DND-41 (cell line): Measurements from ENCODE around the gene VPS18.

Experiments used
- ATAC-seq: fragments of 200-7000 bp; cut with Tn5 transposase; 3 replicates; pipeline ENCODE4 v1.9.1; 2021; ENCODE audit warnings: low read depth; ENCODE audit not compliant: insufficient read depth
- DNase-seq: peaks from one replicate; pipeline ENCODE4 v3.0.0-alpha.2; 2020
- H2AFZ ChIP-seq: 2 replicates; pipeline ENCODE4 v1.6.0; 2012; ENCODE audit warnings: low read depth, low read length
- H3K27ac ChIP-seq: 2 replicates; pipeline ENCODE4 v1.5.1; 2012; ENCODE audit warnings: low read length, inconsistent platforms
- H3K27me3 ChIP-seq: fragments of 200-600 bp; sonication (generic); 2 replicates; pipeline ENCODE4 v1.6.0; 2012; ENCODE audit warnings: low read length, mild to moderate bottlenecking, inconsistent platforms; ENCODE audit not compliant: insufficient read depth, poor library complexity
- H3K36me3 ChIP-seq: 2 replicates; pipeline ENCODE4 v1.5.1; 2012; ENCODE audit warnings: low read length, inconsistent platforms; ENCODE audit not compliant: insufficient read depth
- H3K4me1 ChIP-seq: 2 replicates; pipeline ENCODE4 v1.5.1; 2012; ENCODE audit warnings: mild to moderate bottlenecking, low read length; ENCODE audit not compliant: insufficient read depth
- H3K4me2 ChIP-seq: 2 replicates; pipeline ENCODE4 v1.6.0; 2012; ENCODE audit warnings: mild to moderate bottlenecking, moderate library complexity, low read length, inconsistent platforms; ENCODE audit not compliant: insufficient read depth
- H3K4me3 ChIP-seq, 2 experiments: fragments of 200-600 bp in 1 of 2; shearing (Covaris generic) in 1 of 2; 2 replicates each; pipeline ENCODE4 v1.5.1; 2012 to 2016; ENCODE audit warnings: inconsistent platforms in 2 of 2, low read length in 2 of 2, mild to moderate bottlenecking in 2 of 2, low read depth in 1 of 2, moderate library complexity in 1 of 2
- H3K79me2 ChIP-seq: 2 replicates; pipeline ENCODE4 v1.6.0; 2012; ENCODE audit warnings: low read length, inconsistent platforms; ENCODE audit not compliant: insufficient read depth
- H3K9ac ChIP-seq: 2 replicates; pipeline ENCODE4 v1.6.0; 2012; ENCODE audit warnings: low read depth, mild to moderate bottlenecking, inconsistent platforms, low read length, moderate library complexity
- H3K9me3 ChIP-seq: 2 replicates; pipeline ENCODE4 v1.5.1; 2012; ENCODE audit warnings: low read length, moderate library complexity, mild to moderate bottlenecking, inconsistent platforms; ENCODE audit not compliant: insufficient read depth, severe bottlenecking
- H4K20me1 ChIP-seq: 2 replicates; pipeline ENCODE4 v1.6.0; 2012; ENCODE audit warnings: low read length; ENCODE audit not compliant: insufficient read depth
- CTCF ChIP-seq: IDR thresholded peaks from 2 replicates; pipeline ENCODE4 v1.5.1; 2012; ENCODE audit warnings: borderline replicate concordance, low read length, moderate library complexity, mild to moderate bottlenecking; ENCODE audit not compliant: poor library complexity, severe bottlenecking; ENCODE audit errors: extremely low read depth
- EZH2 ChIP-seq: IDR thresholded peaks from 3 replicates; pipeline ENCODE4 v1.6.1; 2012; ENCODE audit warnings: borderline replicate concordance, low read depth, mild to moderate bottlenecking, moderate library complexity, low read length, inconsistent platforms; ENCODE audit not compliant: severe bottlenecking

VPS18 gene

DNA sequence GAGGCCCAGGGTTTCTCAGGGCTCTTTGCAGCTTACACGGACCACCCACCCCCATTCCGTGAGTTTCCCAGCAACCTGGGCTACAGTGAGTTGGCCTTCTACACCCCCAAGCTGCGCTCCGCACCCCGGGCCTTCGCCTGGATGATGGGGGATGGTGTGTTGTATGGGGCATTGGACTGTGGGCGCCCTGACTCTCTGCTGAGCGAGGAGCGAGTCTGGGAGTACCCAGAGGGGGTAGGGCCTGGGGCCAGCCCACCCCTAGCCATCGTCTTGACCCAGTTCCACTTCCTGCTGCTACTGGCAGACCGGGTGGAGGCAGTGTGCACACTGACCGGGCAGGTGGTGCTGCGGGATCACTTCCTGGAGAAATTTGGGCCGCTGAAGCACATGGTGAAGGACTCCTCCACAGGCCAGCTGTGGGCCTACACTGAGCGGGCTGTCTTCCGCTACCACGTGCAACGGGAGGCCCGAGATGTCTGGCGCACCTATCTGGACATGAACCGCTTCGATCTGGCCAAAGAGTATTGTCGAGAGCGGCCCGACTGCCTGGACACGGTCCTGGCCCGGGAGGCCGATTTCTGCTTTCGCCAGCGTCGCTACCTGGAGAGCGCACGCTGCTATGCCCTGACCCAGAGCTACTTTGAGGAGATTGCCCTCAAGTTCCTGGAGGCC is 5.4 kb downstream of the VPS18 start:
- peaks cover 33% of the 10 kb centered on the region for H4K20me1 ChIP-seq
- H3K27me3 ChIP-seq, result no peaks in the 10 kb centered on the region
- H3K27ac ChIP-seq, result no peak overlapping the region
- peaks cover 56% of the 10 kb centered on the region for H3K36me3 ChIP-seq
- TF ChIP-seq CTCF (no peak), EZH2 (no peak)
- peaks cover 21% of the 10 kb centered on the region for H3K79me2 ChIP-seq
- no peak overlapping the region for H3K4me2 ChIP-seq
- H3K9me3 ChIP-seq, result no peaks in the 10 kb centered on the region
- no peak overlapping the region for H2AFZ ChIP-seq
- no peak for DNase-seq
- H3K4me3 ChIP-seq, result no peak overlapping the region
- peaks cover 24% of the 10 kb centered on the region for H3K4me1 ChIP-seq
- no peak for ATAC-seq
- no peak overlapping the region for H3K9ac ChIP-seq

DNA sequence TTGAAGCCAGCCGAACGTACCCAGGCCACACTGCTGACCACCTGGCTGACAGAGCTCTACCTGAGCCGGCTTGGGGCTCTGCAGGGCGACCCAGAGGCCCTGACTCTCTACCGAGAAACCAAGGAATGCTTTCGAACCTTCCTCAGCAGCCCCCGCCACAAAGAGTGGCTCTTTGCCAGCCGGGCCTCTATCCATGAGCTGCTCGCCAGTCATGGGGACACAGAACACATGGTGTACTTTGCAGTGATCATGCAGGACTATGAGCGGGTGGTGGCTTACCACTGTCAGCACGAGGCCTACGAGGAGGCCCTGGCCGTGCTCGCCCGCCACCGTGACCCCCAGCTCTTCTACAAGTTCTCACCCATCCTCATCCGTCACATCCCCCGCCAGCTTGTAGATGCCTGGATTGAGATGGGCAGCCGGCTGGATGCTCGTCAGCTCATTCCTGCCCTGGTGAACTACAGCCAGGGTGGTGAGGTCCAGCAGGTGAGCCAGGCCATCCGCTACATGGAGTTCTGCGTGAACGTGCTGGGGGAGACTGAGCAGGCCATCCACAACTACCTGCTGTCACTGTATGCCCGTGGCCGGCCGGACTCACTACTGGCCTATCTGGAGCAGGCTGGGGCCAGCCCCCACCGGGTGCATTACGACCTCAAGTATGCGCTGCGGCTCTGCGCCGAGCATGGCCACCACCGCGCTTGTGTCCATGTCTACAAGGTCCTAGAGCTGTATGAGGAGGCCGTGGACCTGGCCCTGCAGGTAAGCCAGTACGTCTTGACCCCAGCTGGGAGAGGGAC is 6.2 kb downstream of the VPS18 start:
- Histone ChIP-seq H3K79me2 (peaks cover 13% of the 10 kb centered on the region), H2AFZ (no peak overlapping the region), H3K4me3 (no peak overlapping the region), H3K27ac (no peak overlapping the region), H3K4me2 (no peak overlapping the region), H4K20me1 (peaks cover 35% of the 10 kb centered on the region), H3K9me3 (no peaks in the 10 kb centered on the region), H3K4me1 (peaks cover 17% of the 10 kb centered on the region), H3K36me3 (peaks cover 59% of the 10 kb centered on the region), H3K27me3 (no peaks in the 10 kb centered on the region), H3K9ac (no peak overlapping the region)
- DNase-seq, result no peak
- TF ChIP-seq CTCF (no peak), EZH2 (no peak)
- no peak for ATAC-seq

DNA sequence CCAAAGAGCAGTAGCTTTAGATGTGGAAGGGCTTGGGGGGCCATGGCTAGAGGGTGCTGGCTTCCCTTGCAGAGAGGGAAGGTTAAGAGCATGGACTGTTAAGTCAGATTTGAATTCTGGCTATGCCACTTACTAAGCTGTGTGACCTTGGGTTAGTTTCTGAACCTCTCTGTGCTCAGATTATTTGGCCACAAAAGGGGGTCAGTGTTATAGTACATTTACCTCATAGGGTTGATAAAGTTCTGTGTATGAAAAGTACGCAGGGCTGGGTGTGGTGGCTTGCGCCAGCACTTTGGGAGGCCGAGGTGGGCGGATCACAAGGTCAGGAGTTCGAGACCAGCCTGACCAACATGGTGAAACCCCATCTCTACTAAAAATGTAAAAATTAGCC is 6.8 kb downstream of the VPS18 start:
- H3K9ac ChIP-seq, result no peak overlapping the region
- H3K36me3 ChIP-seq, result peaks cover 53% of the 10 kb centered on the region
- ATAC-seq, result no peak

More for the DNA sequence above, 6.8 kb downstream of the VPS18 start:
- Histone ChIP-seq H2AFZ (no peak overlapping the region), H3K27ac (no peak overlapping the region), H4K20me1 (peaks cover 36% of the 10 kb centered on the region), H3K9me3 (no peaks in the 10 kb centered on the region), H3K27me3 (no peaks in the 10 kb centered on the region), H3K79me2 (peaks cover 7% of the 10 kb centered on the region; the same call in 1 of the 2 replicates), H3K4me1 (peaks cover 11% of the 10 kb centered on the region; the same call in 1 of the 2 replicates), H3K4me3 (no peak overlapping the region), H3K4me2 (no peak overlapping the region)
- DNase-seq, result no peak
- TF ChIP-seq EZH2, result no peak
- no peak for TF ChIP-seq CTCF
